ENCODE results near the gene TRPV2. TPM values are rescaled to one million over a fixed set of nuclear protein-coding genes. Genes with fewer than 3 reads are reported as not detected.

The TRPV2 gene
- total and polyA plus RNA-seq, 9 of the 15 experiments (the other 6 are each of a cell fraction or from before 2014, with no cell fraction given): 10.0 to 97.5 (median 30.3) TPM

DNA sequence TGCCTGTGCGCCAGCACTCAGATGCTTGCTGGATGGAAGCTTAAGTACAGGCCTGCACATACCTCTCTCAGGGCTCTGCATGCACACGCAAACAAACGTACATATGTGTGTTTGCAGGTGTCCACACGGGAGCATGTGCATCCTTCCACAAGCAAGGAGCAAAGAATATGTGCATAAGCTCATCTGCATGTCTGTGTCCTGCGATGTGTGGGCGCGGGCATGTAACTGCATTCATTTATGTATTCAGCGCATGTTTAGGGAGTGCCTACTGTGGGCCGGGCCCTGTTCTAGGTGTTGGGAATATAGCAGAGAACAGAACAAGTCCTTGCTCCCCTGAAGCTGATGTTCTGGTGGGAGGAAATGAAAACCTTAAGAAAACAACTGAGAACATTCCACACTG is 13.7 kb downstream of the TRPV2 start:
- Histone ChIP-seq H4K20me1 (replicated peaks; ENCODE audit: control insufficient read depth, insufficient read depth, low read length) (no peaks in the 10 kb centered on the region), H3K36me3 (ENCODE audit: control insufficient read depth, insufficient read depth, low read length) (peaks cover 49% of the 10 kb centered on the region; the same call in 2 of the 3 replicates), H3K27me3 (ENCODE audit: control insufficient read depth in 2 of 2, insufficient read depth in 2 of 2, low read length in 2 of 2) (no peaks in the 10 kb centered on the region), H3K4me2 (ENCODE audit: insufficient read depth, low read length) (no peak overlapping the region), H3K9me1 (ENCODE audit: control insufficient read depth, insufficient read depth, low read length) (no peaks in the 10 kb centered on the region), H3K79me2 (ENCODE audit: control insufficient read depth, insufficient read depth, low read length) (no peaks in the 10 kb centered on the region; the same call in 2 of the 3 replicates), H2AFZ (ENCODE audit: low read depth, low read length) (no peak overlapping the region), H3K27ac (ENCODE audit: extremely low read depth, low read depth, low read length) (no peak overlapping the region), H3K4me3 (no peak overlapping the region), H3K9me3 (replicated peaks; ENCODE audit: control insufficient read depth, insufficient read depth, low read depth, low read length) (no peaks in the 10 kb centered on the region), H3K9ac (ENCODE audit: insufficient read depth in 1 of 2, low read depth in 2 of 2, low read length in 2 of 2) (no peak overlapping the region), H3K4me1 (replicated peaks in 1 of 2; ENCODE audit: control insufficient read depth in 2 of 2, insufficient read depth in 2 of 2, low read length in 2 of 2) (peaks cover 3 to 6% of the 10 kb centered on the region in 2 experiments; a peak in 3 of 5 replicates)
- ATAC-seq (no peak), DNase-seq (ENCODE audit: extremely low read depth in 1 of 4, low spot score in 3 of 4) (no peak), FAIRE-seq (no peak)
- ChIA-PET POLR2A (interaction anchor here (1.3 kb wide), 1 partner anchor 10 kb away, joined by 6 read pairs; no protein-coding TSS in a partner anchor), CTCF (ENCODE audit: low intra/inter-chr PET ratio) (no interaction called here)
- BruUV-seq (replicated peaks): no TSS peak
- intact Hi-C loops (cut with micrococcal nuclease): no loop called here
- 94% methylated on average over 9 of the region's 9 CpGs for WGBS (ENCODE audit: insufficient coverage, low coverage, missing lambda C conversion rate)
- TF ChIP-seq ZNF561 (CRISPR knock-in tag; conservative IDR thresholded peaks at IDR 0.05): no peak
- TF ChIP-seq KLF6 (CRISPR knock-in tag; IDR thresholded peaks at IDR 0.05; ENCODE audit: borderline replicate concordance): no peak
- TF ChIP-seq EHMT2 (IDR thresholded peaks at IDR 0.05): no peak
- TF ChIP-seq SMARCC2 (IDR thresholded peaks at IDR 0.05; ENCODE audit: low read depth): no peak
- in situ Hi-C loops (cut with MboI): no loop called here

DNA sequence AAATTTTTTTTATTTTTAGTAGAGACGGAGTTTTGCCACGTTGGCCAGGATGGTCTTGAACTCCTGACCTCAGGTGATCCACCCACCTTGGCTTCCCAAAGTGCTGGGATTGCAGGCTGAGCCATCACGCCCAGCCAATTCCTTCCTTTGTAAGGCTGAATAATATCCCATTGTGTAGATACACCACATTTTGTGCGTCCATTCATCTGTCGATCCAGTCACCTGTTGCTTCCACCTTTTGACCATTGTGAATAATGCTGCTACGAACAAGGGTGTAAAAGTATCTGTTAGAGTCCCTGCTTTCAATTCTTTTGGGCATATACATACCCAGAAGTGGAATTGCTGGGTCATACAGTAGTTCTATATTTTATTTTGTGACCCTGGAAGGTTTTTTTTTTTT is 15.3 kb downstream of the TRPV2 start:
- Histone ChIP-seq H3K9me3 (replicated peaks; ENCODE audit: control insufficient read depth, insufficient read depth, low read depth, low read length) (no peaks in the 10 kb centered on the region), H3K4me3 (no peak overlapping the region), H3K27ac (ENCODE audit: extremely low read depth, low read depth, low read length) (no peak overlapping the region), H3K79me2 (ENCODE audit: control insufficient read depth, insufficient read depth, low read length) (no peaks in the 10 kb centered on the region; the same call in 2 of the 3 replicates), H3K4me2 (ENCODE audit: insufficient read depth, low read length) (no peak overlapping the region), H3K9ac (ENCODE audit: insufficient read depth in 1 of 2, low read depth in 2 of 2, low read length in 2 of 2) (no peak overlapping the region), H4K20me1 (replicated peaks; ENCODE audit: control insufficient read depth, insufficient read depth, low read length) (no peaks in the 10 kb centered on the region), H3K9me1 (ENCODE audit: control insufficient read depth, insufficient read depth, low read length) (no peaks in the 10 kb centered on the region), H3K36me3 (ENCODE audit: control insufficient read depth, insufficient read depth, low read length) (peaks cover 44% of the 10 kb centered on the region; the same call in 2 of the 3 replicates), H3K27me3 (ENCODE audit: control insufficient read depth in 2 of 2, insufficient read depth in 2 of 2, low read length in 2 of 2) (no peaks in the 10 kb centered on the region), H3K4me1 (replicated peaks in 1 of 2; ENCODE audit: control insufficient read depth in 2 of 2, insufficient read depth in 2 of 2, low read length in 2 of 2) (peaks cover 3 to 17% of the 10 kb centered on the region in 2 experiments; a peak in 3 of 5 replicates), H2AFZ (ENCODE audit: low read depth, low read length) (no peak overlapping the region)
- no peak for TF ChIP-seq MAFK (IDR thresholded peaks at IDR 0.05; ENCODE audit: low read length)
- TF ChIP-seq, protein P1, sequence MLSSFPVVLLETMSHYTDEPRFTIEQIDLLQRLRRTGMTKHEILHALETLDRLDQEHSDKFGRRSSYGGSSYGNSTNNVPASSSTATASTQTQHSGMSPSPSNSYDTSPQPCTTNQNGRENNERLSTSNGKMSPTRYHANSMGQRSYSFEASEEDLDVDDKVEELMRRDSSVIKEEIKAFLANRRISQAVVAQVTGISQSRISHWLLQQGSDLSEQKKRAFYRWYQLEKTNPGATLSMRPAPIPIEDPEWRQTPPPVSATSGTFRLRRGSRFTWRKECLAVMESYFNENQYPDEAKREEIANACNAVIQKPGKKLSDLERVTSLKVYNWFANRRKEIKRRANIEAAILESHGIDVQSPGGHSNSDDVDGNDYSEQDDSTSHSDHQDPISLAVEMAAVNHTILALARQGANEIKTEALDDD (IDR thresholded peaks at IDR 0.05): no peak
- no peak for TF ChIP-seq FOXJ2 (tag; IDR thresholded peaks at IDR 0.05)
- TF ChIP-seq, protein P2, sequence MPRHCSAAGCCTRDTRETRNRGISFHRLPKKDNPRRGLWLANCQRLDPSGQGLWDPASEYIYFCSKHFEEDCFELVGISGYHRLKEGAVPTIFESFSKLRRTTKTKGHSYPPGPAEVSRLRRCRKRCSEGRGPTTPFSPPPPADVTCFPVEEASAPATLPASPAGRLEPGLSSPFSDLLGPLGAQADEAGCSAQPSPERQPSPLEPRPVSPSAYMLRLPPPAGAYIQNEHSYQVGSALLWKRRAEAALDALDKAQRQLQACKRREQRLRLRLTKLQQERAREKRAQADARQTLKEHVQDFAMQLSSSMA (CRISPR knock-in tag; IDR thresholded peaks at IDR 0.05): no peak
- no peak for TF ChIP-seq SETDB1 (IDR thresholded peaks at IDR 0.05; ENCODE audit: low read length)
- TF ChIP-seq MEF2D (tag; conservative IDR thresholded peaks at IDR 0.05; ENCODE audit: low read depth): no peak
- no peak for TF ChIP-seq SAFB2 (IDR thresholded peaks at IDR 0.05; ENCODE audit: borderline replicate concordance, low read depth, low read length, severe bottlenecking)
- no peak for TF ChIP-seq ZSCAN32 (CRISPR knock-in tag; IDR thresholded peaks at IDR 0.05)
- FAIRE-seq: no peak
- BruUV-seq (replicated peaks): no TSS peak
- in situ Hi-C loops (cut with MboI) (no loop called here), intact Hi-C loops (cut with micrococcal nuclease) (no loop called here)
- no peak for DNase-seq (ENCODE audit: extremely low read depth in 1 of 4, low spot score in 3 of 4)
- no peak for ATAC-seq
- CTCF ChIA-PET (ENCODE audit: low intra/inter-chr PET ratio): interaction anchor here (0.5 kb wide), 1 partner anchor 8 kb away, joined by 4 read pairs; no protein-coding TSS in a partner anchor
- POLR2A ChIA-PET: no interaction called here
- WGBS (ENCODE audit: insufficient coverage, low coverage, missing lambda C conversion rate): 73% methylated on average over 4 of the region's 6 CpGs
